ENCODE results near the gene STIM2.

- TF ChIP-seq CTCF (conservative IDR thresholded peaks at IDR 0.05 in 1 of 2, IDR thresholded peaks at IDR 0.05 in 1 of 2; ENCODE audit: low read depth in 1 of 2, low read length in 2 of 2) (no peak), EZH2 (IDR thresholded peaks at IDR 0.05; ENCODE audit: low read length, missing control alignments) (no peak)
Observed at GRCh38 chr4:26978387-26979053, 117.9 kb downstream of the STIM2 start.
